GM21515 (cell line): ENCODE measurements around the gene AOC2.

Experiments
- ATAC-seq: cut with Tn5 transposase; IDR thresholded peaks from one replicate; pipeline ENCODE4 v1.9.1; 2021; ENCODE audit not compliant: unreplicated experiment

Gene AOC2

GRCh38 chr17:42844271-42844670, at the start of gene AOC2:
TSS of gene AOC2 (plus strand) at chr17:42844580. CDS start at chr17:42844627, 47 bp downstream.
- no peak for ATAC-seq

GRCh38 chr17:42795061-42795460, 49.3 kb upstream of the AOC2 start:
- no peak for ATAC-seq

GRCh38 chr17:42795465-42795864, 48.9 kb upstream of the AOC2 start:
- no peak for ATAC-seq

- ATAC-seq: no peak
Observed at GRCh38 chr17:42796066-42796758, 48.2 kb upstream of the AOC2 start.

GRCh38 chr17:42797067-42798007, 47.0 kb upstream of the AOC2 start:
- ATAC-seq: no peak

- no peak for ATAC-seq
Observed at GRCh38 chr17:42798011-42798382, 46.4 kb upstream of the AOC2 start.

- ATAC-seq: peak; percentile 87
Observed at GRCh38 chr17:42798383-42799380, 45.7 kb upstream of the AOC2 start, which contains the start of the genes CNTD1 and COA3. TSS of gene CNTD1 (plus strand) at chr17:42798861. CDS start at chr17:42799068, 207 bp downstream. TSS of gene COA3 (minus strand) at chr17:42798704. CDS start at chr17:42798681, 23 bp downstream.

- ATAC-seq: no peak
Observed at GRCh38 chr17:42803074-42803883, 41.1 kb upstream of the AOC2 start.

- no peak for ATAC-seq
Observed at GRCh38 chr17:42804918-42805367, 39.4 kb upstream of the AOC2 start.

GRCh38 chr17:42806249-42806648, 38.1 kb upstream of the AOC2 start:
- no peak for ATAC-seq

- no peak for ATAC-seq
Observed at GRCh38 chr17:42809250-42809649, 35.1 kb upstream of the AOC2 start.

- ATAC-seq: no peak
Observed at GRCh38 chr17:42814633-42815399, 29.6 kb upstream of the AOC2 start.

GRCh38 chr17:42817866-42818265, 26.5 kb upstream of the AOC2 start:
- ATAC-seq: no peak

- no peak for ATAC-seq
Observed at GRCh38 chr17:42818379-42818778, 26.0 kb upstream of the AOC2 start.

- no peak for ATAC-seq
Observed at GRCh38 chr17:42819939-42820535, 24.3 kb upstream of the AOC2 start.

GRCh38 chr17:42821176-42821575, 23.2 kb upstream of the AOC2 start:
- ATAC-seq: no peak

- no peak for ATAC-seq
Observed at GRCh38 chr17:42827472-42827871, 16.9 kb upstream of the AOC2 start.

- no peak for ATAC-seq
Observed at GRCh38 chr17:42830971-42831370, 13.4 kb upstream of the AOC2 start.
